ENCODE data around the gene COL8A2.
A peak's percentile ranks its signal among the peaks of the same experiment; 100 is the strongest.

Gene COL8A2

GRCh38 chr1:36109041-36109679, 15.9 kb downstream of the COL8A2 start:
- no peak for DNase-seq

DNA sequence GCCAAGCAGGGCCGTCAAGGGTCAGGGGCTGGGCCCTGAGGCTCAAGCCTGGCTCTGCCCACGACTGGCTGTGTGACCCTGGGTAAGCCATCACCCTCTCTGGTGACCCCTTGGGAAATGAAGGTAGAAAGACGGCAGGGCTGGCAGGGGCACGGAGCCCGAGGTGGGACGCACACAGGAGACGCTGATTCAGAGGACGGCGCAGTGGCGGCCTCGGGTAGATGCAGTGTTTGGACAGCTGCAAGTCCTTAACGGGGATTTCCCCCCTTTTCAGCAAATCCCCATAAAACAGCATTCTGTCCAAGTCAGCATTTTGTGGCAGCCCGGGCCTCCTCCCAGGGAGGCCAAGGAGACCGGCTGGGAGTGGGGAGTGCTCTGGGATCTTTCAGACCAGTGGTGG, 16.7 kb downstream of the COL8A2 start:
- no peak for DNase-seq

GRCh38 chr1:36107394-36107793, 17.6 kb downstream of the COL8A2 start:
- DNase-seq = no peak

- no peak for DNase-seq
Measured at GRCh38 chr1:36106269-36106668, 18.8 kb downstream of the COL8A2 start.

- DNase-seq = no peak
Measured at GRCh38 chr1:36101546-36101945, 23.5 kb downstream of the COL8A2 start.

- no peak for DNase-seq
Measured at GRCh38 chr1:36100376-36100775, 24.6 kb downstream of the COL8A2 start.

DNA sequence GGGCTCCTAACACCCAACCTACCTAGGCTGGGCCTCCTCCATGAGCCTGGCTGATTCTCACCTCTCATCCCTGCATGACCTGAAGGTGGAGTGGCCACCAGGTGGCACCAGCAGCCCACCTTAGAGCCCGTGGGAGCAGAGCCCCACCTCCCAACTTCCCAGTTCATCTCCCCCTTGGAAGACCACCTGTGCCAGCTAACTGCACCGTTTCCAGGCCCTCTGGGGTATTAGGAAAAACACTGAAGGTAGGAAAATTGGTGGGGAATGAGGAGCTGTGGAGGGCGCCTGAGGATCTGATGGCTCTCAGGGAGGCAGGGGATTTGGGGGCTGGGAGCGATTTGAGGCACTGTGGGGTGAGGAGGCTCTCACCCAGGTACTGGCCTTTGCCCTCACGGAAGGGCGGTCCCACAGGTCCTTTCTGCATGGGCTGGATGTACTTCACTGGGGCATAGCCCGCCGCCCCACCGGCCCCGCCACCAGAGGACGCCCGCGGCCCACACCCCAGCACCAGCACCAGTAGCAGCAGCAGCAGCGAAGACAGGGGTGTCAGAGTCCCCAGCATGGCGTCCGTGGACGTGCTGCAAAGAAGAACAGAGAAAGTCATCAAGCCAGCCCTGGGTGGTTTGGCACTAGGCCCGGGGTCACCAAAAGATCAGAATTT, 25.2 kb downstream of the COL8A2 start:
- DNase-seq = peak; percentile 72

- DNase-seq = no peak
Measured at GRCh38 chr1:36098650-36099365, 26.2 kb downstream of the COL8A2 start.

DNA sequence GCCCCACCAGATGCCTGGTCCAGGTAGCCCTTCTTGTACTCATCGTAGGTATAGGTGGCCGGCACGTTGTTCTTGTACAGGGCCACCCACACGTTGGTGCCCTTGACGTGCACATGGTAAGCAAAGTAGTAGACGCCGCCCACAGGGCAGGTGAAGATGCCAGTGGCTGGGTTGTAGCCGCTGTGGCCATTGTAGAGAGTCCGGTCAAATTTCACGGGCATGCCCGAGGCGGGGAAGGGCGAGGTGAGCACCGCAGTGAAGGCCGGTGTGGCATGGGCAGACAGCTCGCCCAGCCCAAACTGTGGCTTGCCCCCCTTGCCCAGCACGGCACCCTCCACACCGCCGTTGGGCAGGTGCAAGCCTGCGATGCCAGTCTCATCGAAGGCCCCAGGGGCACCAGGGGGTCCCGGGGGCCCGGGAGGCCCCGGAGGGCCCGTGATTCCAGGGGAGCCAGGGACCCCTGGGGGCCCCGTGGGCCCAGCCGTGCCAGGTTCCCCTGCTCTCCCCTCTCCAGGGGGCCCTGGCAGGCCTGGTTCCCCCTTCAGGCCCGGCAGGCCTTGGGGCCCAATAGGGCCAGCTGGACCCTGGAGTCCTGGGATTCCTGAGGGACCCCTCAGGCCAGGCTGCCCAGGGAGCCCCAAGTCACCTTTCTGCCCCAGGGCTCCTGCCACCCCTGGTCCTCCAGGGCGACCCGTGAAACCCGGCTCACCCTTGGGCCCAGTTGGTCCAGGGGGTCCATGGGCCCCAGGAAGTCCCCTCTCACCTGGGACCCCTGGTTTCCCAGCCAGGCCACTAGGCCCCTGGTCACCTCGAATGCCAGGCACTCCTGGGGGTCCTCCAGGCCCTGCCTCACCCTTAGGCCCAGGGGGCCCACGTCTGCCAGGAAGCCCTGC, 27.1 kb downstream of the COL8A2 start:
- DNase-seq = no peak

GRCh38 chr1:36096500-36097432, 28.3 kb downstream of the COL8A2 start:
- DNase-seq = no peak

GRCh38 chr1:36095760-36096405, 29.1 kb downstream of the COL8A2 start:
- no peak for DNase-seq

DNA sequence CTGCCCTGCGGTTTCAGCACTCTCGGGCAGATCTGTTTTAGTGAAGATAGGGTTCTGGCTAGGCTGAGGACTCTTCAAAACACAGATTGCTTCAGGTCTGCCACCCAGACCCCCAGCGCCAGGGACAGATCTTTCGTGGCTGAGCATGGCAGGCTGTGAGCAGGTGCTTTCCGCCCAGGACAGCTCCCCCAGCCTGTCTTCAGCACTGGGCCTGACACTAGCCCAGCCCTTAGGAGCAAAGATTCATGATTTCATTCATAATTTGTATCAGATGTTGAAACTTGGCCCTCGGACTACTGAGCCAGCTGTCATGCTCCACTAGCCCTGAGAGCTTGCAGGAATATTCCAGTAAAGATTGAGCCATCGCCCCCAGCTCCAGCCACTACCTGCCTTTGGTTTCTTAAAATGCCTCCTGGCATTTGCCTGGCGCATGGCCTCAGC, 30.4 kb downstream of the COL8A2 start:
- DNase-seq = no peak

DNA sequence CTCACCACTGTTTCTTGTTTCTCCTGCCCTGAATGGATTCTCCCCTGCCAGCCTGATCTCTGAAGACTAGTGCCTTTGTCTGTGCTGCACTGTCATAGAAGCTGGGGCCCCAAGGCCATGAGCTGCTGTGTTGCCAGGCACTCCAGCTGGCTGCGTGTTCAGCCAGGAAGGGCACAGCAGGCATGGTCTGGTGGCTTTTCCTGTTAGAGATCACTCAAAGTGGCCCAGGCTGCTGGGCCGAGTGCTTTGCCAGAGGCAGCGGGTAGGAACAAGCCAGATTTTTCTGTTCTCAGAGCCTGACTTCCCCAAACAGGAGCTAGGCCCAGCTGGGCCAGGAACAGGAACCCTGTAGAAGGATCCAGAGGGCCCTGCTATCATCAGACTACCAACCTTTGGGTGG, 31.1 kb downstream of the COL8A2 start:
- DNase-seq = no peak

DNA sequence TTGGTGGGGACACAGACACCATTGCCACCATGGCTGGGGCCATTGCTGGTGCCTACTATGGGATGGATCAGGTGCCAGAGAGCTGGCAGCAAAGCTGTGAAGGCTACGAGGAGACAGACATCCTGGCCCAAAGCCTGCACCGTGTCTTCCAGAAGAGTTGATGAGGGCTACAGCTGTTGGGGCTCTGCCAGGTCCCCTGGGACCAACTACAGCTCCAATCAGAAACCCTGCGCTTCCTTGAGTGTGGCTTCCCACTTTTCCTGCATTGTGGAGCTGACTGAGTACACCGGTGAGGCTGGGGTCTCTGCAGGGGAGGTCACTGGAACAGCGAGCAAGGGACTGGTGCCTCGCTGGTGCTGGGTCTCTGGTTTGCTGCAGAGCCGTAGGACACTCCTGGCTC, 31.8 kb downstream of the COL8A2 start:
- no peak for DNase-seq

GRCh38 chr1:36092798-36093185, 32.2 kb downstream of the COL8A2 start:
- no peak for DNase-seq

- no peak for DNase-seq
Measured at GRCh38 chr1:36092166-36092797, 32.7 kb downstream of the COL8A2 start.

DNA sequence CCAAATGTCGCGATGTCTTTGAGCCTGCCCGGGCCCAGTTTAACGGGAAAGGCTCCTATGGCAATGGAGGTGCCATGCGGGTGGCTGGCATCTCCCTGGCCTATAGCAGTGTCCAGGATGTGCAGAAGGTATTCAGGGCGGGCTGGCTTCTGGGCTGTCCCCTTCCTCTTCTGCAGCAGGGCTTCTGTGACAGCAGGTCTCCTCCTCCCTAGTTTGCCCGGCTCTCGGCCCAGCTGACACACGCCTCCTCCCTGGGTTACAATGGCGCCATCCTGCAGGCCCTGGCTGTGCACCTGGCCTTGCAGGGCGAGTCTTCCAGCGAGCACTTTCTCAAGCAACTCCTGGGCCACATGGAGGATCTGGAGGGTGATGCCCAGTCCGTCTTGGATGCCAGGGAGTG, 33.3 kb downstream of the COL8A2 start:
- DNase-seq = no peak

GRCh38 chr1:36091141-36091540, 33.9 kb downstream of the COL8A2 start:
- no peak for DNase-seq

- no peak for DNase-seq
Measured at GRCh38 chr1:36089393-36090121, 35.5 kb downstream of the COL8A2 start.

Measured in effector CD8-positive, alpha-beta T cell (primary cell).